Panc1 (cell line): ENCODE results near the gene PAX5. TPM values are rescaled to one million over a fixed set of nuclear protein-coding genes. Genes with fewer than 3 reads are reported as not detected.
A peak's percentile ranks its signal among the peaks of the same experiment; 100 is the strongest.

ENCODE experiments used
- ATAC-seq: fragments of 200-7000 bp; cut with Tn5 transposase; 2 replicates; pipeline ENCODE4 v1.9.1; 2020; ENCODE audit warnings: mild to moderate bottlenecking, moderate library complexity
- BruUV-seq: library from RNA; stranded (reverse); fragments of 400-500 nt; replicated peaks from 2 replicates; lab custom pipeline; 2021; lab: Mats Ljungman, UMichigan
- CTCF ChIA-PET: fragments of 300-600 bp; sonication (Branson Sonifier 250); formaldehyde crosslinking; loops from one replicate; lab custom pipeline; 2022; ENCODE audit warnings: antibody characterized with exemption; lab: Charles Lee
- POLR2A ChIA-PET: fragments of 300-600 bp; sonication (Branson Sonifier 250); formaldehyde crosslinking; loops from one replicate; lab custom pipeline; 2022; ENCODE audit warnings: antibody characterized with exemption; lab: Charles Lee
- DNase-seq: peaks from one replicate; pipeline ENCODE4 v3.0.0-alpha.2; 2010; ENCODE audit warnings: low read depth, low spot score
- H3K27ac ChIP-seq: 2 replicates; pipeline ENCODE4 v1.5.1; 2011; ENCODE audit warnings: mild to moderate bottlenecking, low read length, inconsistent platforms
- H3K27me3 ChIP-seq: fragments of 200-500 bp; sonication (Bioruptor generic); 2 replicates; pipeline ENCODE4 v1.6.0; 2014; ENCODE audit warnings: low read length, inconsistent platforms; ENCODE audit not compliant: control insufficient read depth, insufficient read depth
- H3K36me3 ChIP-seq: fragments of 200-500 bp; sonication (Bioruptor generic); 2 replicates; pipeline ENCODE4 v1.5.1; 2014; ENCODE audit warnings: inconsistent platforms, mild to moderate bottlenecking, low read length, moderate library complexity; ENCODE audit not compliant: control insufficient read depth, insufficient read depth
- H3K4me1 ChIP-seq: 2 replicates; pipeline ENCODE4 v1.5.1; 2011; ENCODE audit warnings: inconsistent platforms, mild to moderate bottlenecking, low read length, moderate library complexity; ENCODE audit not compliant: control insufficient read depth, insufficient read depth
- H3K4me3 ChIP-seq, 2 experiments: 2 replicates each; pipeline ENCODE4 v1.5.1; 2011 to 2012; ENCODE audit warnings: low read depth in 2 of 2, low read length in 2 of 2, mild to moderate bottlenecking in 2 of 2, inconsistent platforms in 1 of 2, moderate library complexity in 1 of 2
- H3K9me3 ChIP-seq: fragments of 200-500 bp; sonication (Bioruptor generic); 2 replicates; pipeline ENCODE4 v1.5.1; 2014; ENCODE audit warnings: low read depth, mild to moderate bottlenecking, inconsistent platforms, low read length, moderate library complexity; ENCODE audit not compliant: control insufficient read depth, insufficient read depth
- CTCF ChIP-seq: fragments of 450-650 bp; IDR thresholded peaks from 2 replicates; pipeline ENCODE4 v1.5.1; 2017; ENCODE audit warnings: mild to moderate bottlenecking
- POLR2AphosphoS5 ChIP-seq: IDR thresholded peaks from 2 replicates; pipeline ENCODE4 v1.6.1; 2012; ENCODE audit warnings: mild to moderate bottlenecking, low read depth, low read length, moderate library complexity
- REST ChIP-seq, 2 experiments: IDR thresholded peaks; 2 replicates each; pipeline ENCODE4 v1.6.1; 2011 to 2012; ENCODE audit warnings: low read depth in 2 of 2, control low read depth in 1 of 2, low read length in 1 of 2, mild to moderate bottlenecking in 1 of 2, moderate library complexity in 1 of 2; ENCODE audit not compliant: insufficient read depth in 1 of 2
- SIN3A ChIP-seq: IDR thresholded peaks from 2 replicates; pipeline ENCODE4 v1.6.1; 2012; ENCODE audit warnings: low read depth, mild to moderate bottlenecking, low read length, moderate library complexity, borderline replicate concordance; ENCODE audit not compliant: insufficient read depth
- TCF7L2 ChIP-seq: IDR thresholded peaks from 2 replicates; pipeline ENCODE4 v1.6.1; 2011; ENCODE audit warnings: mild to moderate bottlenecking, low read depth, low read length, inconsistent platforms
- in situ Hi-C: cut with HindIII; loops from 2 replicates; pipeline ENCODE4 v1.10.0; 2016; ENCODE audit warnings: low sequenced_read_pairs, low pct_unique_long_range_greater_than_20kb
- intact Hi-C: fragments of 100-400 bp; cut with micrococcal nuclease; formaldehyde crosslinking; loops from one replicate; pipeline ENCODE4 v1.10.0; 2022; ENCODE audit not compliant: unreplicated experiment
- total RNA-seq: library from RNA; stranded (reverse); gene quantifications from one replicate; pipeline ENCODE4 v1.2.1, GENCODE V29; 2021; ENCODE audit not compliant: unreplicated experiment

Gene PAX5
- total RNA-seq, 1 experiment from 2014 or later: 0.39 TPM

- intact Hi-C loops (no loop called here), in situ Hi-C loops (no loop called here)
- ChIA-PET CTCF (no interaction called here), POLR2A (interaction anchor here (0.6 kb wide), 1 partner anchor 88 kb away, joined by 3 read pairs; no protein-coding TSS in a partner anchor)
- no peak for DNase-seq
- Histone ChIP-seq H3K4me1 (no peaks in the 10 kb centered on the region; the same call in 1 of the 2 replicates), H3K27ac (no peak overlapping the region), H3K9me3 (no peaks in the 10 kb centered on the region), H3K27me3 (peaks cover 6% of the 10 kb centered on the region; the same call in 1 of the 2 replicates), H3K36me3 (no peaks in the 10 kb centered on the region), H3K4me3 (no peak overlapping the region)
- TF ChIP-seq CTCF: no peak
- no peak for TF ChIP-seq REST (IDR thresholded peaks at IDR 0.05; ENCODE audit: insufficient read depth in 1 of 2, low read depth in 2 of 2, low read length in 1 of 2)
- TF ChIP-seq POLR2AphosphoS5: no peak
- no peak for TF ChIP-seq TCF7L2
- TF ChIP-seq SIN3A: no peak
- 0 out of 2 replicates have a peak, but pooled peaks have one; percentile 23 for ATAC-seq
- BruUV-seq: no TSS peak
These were observed 86.0 kb downstream of the PAX5 start for GRCh38 chr9:36948051-36948450.

- Histone ChIP-seq H3K4me3 (no peak overlapping the region), H3K27me3 (peaks cover 4% of the 10 kb centered on the region; the same call in 1 of the 2 replicates), H3K4me1 (no peaks in the 10 kb centered on the region; the same call in 1 of the 2 replicates), H3K9me3 (no peaks in the 10 kb centered on the region), H3K36me3 (no peaks in the 10 kb centered on the region), H3K27ac (no peak overlapping the region)
- POLR2A ChIA-PET: interaction anchor here (0.6 kb wide), 1 partner anchor 56 kb away, joined by 3 read pairs; no protein-coding TSS in a partner anchor
- in situ Hi-C loops: no loop called here
- TF ChIP-seq REST (IDR thresholded peaks at IDR 0.05; ENCODE audit: insufficient read depth in 1 of 2, low read depth in 2 of 2, low read length in 1 of 2): no peak
- TF ChIP-seq CTCF: no peak
- TF ChIP-seq POLR2AphosphoS5: no peak
- no peak for TF ChIP-seq SIN3A
- DNase-seq (no peak), ATAC-seq (no peak)
- intact Hi-C loops: no loop called here
- CTCF ChIA-PET: no interaction called here
- no TSS peak for BruUV-seq
These were observed 87.4 kb downstream of the PAX5 start for GRCh38 chr9:36946653-36947052.
